ENCODE measurements around the gene JMJD1C.

GRCh38 chr10:63393050-63393449, 72.7 kb downstream of the JMJD1C start:
- TF ChIP-seq EGR1 (IDR thresholded peaks at IDR 0.05; ENCODE audit: low read depth) (no peak), FOSL1 (IDR thresholded peaks at IDR 0.05; ENCODE audit: low read depth) (no peak), REST (IDR thresholded peaks at IDR 0.05; ENCODE audit: low read depth) (no peak), RAD21 (IDR thresholded peaks at IDR 0.05; ENCODE audit: low read depth) (no peak), POLR2A (IDR thresholded peaks at IDR 0.05; ENCODE audit: borderline replicate concordance, extremely low read depth, insufficient read depth, insufficient read length) (no peak), EZH2 (IDR thresholded peaks at IDR 0.05) (no peak), POLR2AphosphoS5 (IDR thresholded peaks at IDR 0.05; ENCODE audit: low read depth, low read length) (no peak), CBX3 (IDR thresholded peaks at IDR 0.05; ENCODE audit: low read depth) (no peak), YY1 (IDR thresholded peaks at IDR 0.05; ENCODE audit: extremely low read depth, insufficient replicate concordance, low read depth, low read length) (no peak), TCF7L2 (IDR thresholded peaks at IDR 0.05; ENCODE audit: borderline replicate concordance, extremely low read depth, insufficient read depth, insufficient read length) (no peak), EZH2phosphoT487 (IDR thresholded peaks at IDR 0.05; ENCODE audit: borderline replicate concordance) (no peak), ZFX (IDR thresholded peaks at IDR 0.05) (no peak)
- TF ChIP-seq, protein P1, sequence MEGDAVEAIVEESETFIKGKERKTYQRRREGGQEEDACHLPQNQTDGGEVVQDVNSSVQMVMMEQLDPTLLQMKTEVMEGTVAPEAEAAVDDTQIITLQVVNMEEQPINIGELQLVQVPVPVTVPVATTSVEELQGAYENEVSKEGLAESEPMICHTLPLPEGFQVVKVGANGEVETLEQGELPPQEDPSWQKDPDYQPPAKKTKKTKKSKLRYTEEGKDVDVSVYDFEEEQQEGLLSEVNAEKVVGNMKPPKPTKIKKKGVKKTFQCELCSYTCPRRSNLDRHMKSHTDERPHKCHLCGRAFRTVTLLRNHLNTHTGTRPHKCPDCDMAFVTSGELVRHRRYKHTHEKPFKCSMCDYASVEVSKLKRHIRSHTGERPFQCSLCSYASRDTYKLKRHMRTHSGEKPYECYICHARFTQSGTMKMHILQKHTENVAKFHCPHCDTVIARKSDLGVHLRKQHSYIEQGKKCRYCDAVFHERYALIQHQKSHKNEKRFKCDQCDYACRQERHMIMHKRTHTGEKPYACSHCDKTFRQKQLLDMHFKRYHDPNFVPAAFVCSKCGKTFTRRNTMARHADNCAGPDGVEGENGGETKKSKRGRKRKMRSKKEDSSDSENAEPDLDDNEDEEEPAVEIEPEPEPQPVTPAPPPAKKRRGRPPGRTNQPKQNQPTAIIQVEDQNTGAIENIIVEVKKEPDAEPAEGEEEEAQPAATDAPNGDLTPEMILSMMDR (IDR thresholded peaks at IDR 0.05 in 2 of 3, conservative IDR thresholded peaks at IDR 0.05 in 1 of 3; ENCODE audit: borderline replicate concordance in 1 of 3, insufficient read depth in 1 of 3, low read depth in 2 of 3, low read length in 2 of 3) = no peak
- TF ChIP-seq, protein P2, sequence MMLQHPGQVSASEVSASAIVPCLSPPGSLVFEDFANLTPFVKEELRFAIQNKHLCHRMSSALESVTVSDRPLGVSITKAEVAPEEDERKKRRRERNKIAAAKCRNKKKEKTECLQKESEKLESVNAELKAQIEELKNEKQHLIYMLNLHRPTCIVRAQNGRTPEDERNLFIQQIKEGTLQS (IDR thresholded peaks at IDR 0.05) = no peak

Data from HCT116 (cell line).